H9 (cell line): ENCODE measurements around the gene MTA1. TPM values are rescaled to one million over a fixed set of nuclear protein-coding genes. Genes with fewer than 3 reads are reported as not detected.

Experiments used
- DNase-seq: peaks from one replicate; pipeline ENCODE4 v3.0.0-alpha.2; 2017
- H2AFZ ChIP-seq: one replicate; pipeline ENCODE4 v1.6.1; 2013; ENCODE audit warnings: mild to moderate bottlenecking, low read length, control low read depth, moderate library complexity
- H2AK5ac ChIP-seq: 2 replicates; pipeline ENCODE4 v1.6.1; 2013; ENCODE audit warnings: low read length, control low read depth, mixed read lengths; ENCODE audit not compliant: insufficient read length
- H2BK120ac ChIP-seq: one replicate; pipeline ENCODE4 v1.6.1; 2013; ENCODE audit warnings: low read depth, mild to moderate bottlenecking, low read length, control low read depth, inconsistent platforms; ENCODE audit not compliant: poor library complexity, severe bottlenecking
- H2BK12ac ChIP-seq: 2 replicates; pipeline ENCODE4 v1.6.1; 2013; ENCODE audit warnings: low read length, control low read depth, mixed read lengths, low read depth; ENCODE audit not compliant: insufficient read length
- H2BK15ac ChIP-seq: 2 replicates; pipeline ENCODE4 v1.6.1; 2013; ENCODE audit warnings: low read depth, low read length, control low read depth
- H2BK20ac ChIP-seq: one replicate; pipeline ENCODE4 v1.6.1; 2013; ENCODE audit warnings: low read depth, mild to moderate bottlenecking, low read length, control low read depth, inconsistent platforms; ENCODE audit not compliant: poor library complexity, severe bottlenecking
- H2BK5ac ChIP-seq: 2 replicates; pipeline ENCODE4 v1.6.1; 2013; ENCODE audit warnings: low read length, control low read depth, mixed read lengths; ENCODE audit not compliant: insufficient read length
- H3K14ac ChIP-seq: 2 replicates; pipeline ENCODE4 v1.6.1; 2013; ENCODE audit warnings: low read length, control low read depth; ENCODE audit not compliant: insufficient read depth
- H3K18ac ChIP-seq: 2 replicates; pipeline ENCODE4 v1.6.1; 2013; ENCODE audit warnings: low read depth, mild to moderate bottlenecking, mixed read lengths, low read length, control low read depth; ENCODE audit not compliant: insufficient read length
- H3K23ac ChIP-seq: 2 replicates; pipeline ENCODE4 v1.6.1; 2013; ENCODE audit warnings: low read length, control low read depth, mixed read lengths, low read depth; ENCODE audit not compliant: insufficient read length
- H3K23me2 ChIP-seq: 2 replicates; pipeline ENCODE4 v1.6.1; 2013; ENCODE audit warnings: low read depth, mild to moderate bottlenecking, mixed read lengths, low read length, control low read depth; ENCODE audit not compliant: insufficient read length, poor library complexity, severe bottlenecking
- H3K27ac ChIP-seq: 2 replicates; pipeline ENCODE4 v1.5.1; 2013; ENCODE audit warnings: low read length, control low read depth, mixed read lengths, low read depth; ENCODE audit not compliant: insufficient read length
- H3K27me3 ChIP-seq: 2 replicates; pipeline ENCODE4 v1.6.1; 2013; ENCODE audit warnings: low read length, control low read depth, inconsistent platforms; ENCODE audit not compliant: insufficient read depth
- H3K4ac ChIP-seq: 2 replicates; pipeline ENCODE4 v1.6.1; 2013; ENCODE audit warnings: low read depth, mild to moderate bottlenecking, control low read depth, inconsistent platforms, low read length, moderate library complexity
- H3K4me1 ChIP-seq: 2 replicates; pipeline ENCODE4 v1.6.1; 2013; ENCODE audit warnings: low read length, control low read depth, inconsistent platforms; ENCODE audit not compliant: insufficient read depth
- H3K4me2 ChIP-seq: 2 replicates; pipeline ENCODE4 v1.6.1; 2013; ENCODE audit warnings: low read length, control low read depth, mixed read lengths; ENCODE audit not compliant: insufficient read length, insufficient read depth
- H3K56ac ChIP-seq: 2 replicates; pipeline ENCODE4 v1.6.1; 2013; ENCODE audit warnings: low read depth, mild to moderate bottlenecking, mixed read lengths, low read length, control low read depth; ENCODE audit not compliant: insufficient read length
- H3K79me1 ChIP-seq: 2 replicates; pipeline ENCODE4 v1.6.1; 2013; ENCODE audit warnings: low read depth, mild to moderate bottlenecking, moderate library complexity, low read length, control low read depth, inconsistent platforms; ENCODE audit not compliant: insufficient read depth, poor library complexity, severe bottlenecking
- H3K79me2 ChIP-seq: 2 replicates; pipeline ENCODE4 v1.6.1; 2013; ENCODE audit warnings: low read length, control low read depth, inconsistent platforms; ENCODE audit not compliant: insufficient read depth
- H3K9ac ChIP-seq: 2 replicates; pipeline ENCODE4 v1.6.1; 2013; ENCODE audit warnings: low read length, control low read depth, mixed read lengths; ENCODE audit not compliant: insufficient read length; ENCODE audit errors: extremely low read depth
- H3K9me3 ChIP-seq: one replicate; pipeline ENCODE4 v1.6.1; 2013; ENCODE audit warnings: low read depth, low read length, inconsistent platforms; ENCODE audit not compliant: control insufficient read depth
- H3T11ph ChIP-seq: one replicate; pipeline ENCODE4 v1.6.1; 2013; ENCODE audit warnings: mild to moderate bottlenecking, low read length, control low read depth, inconsistent platforms
- H4K20me1 ChIP-seq: one replicate; pipeline ENCODE4 v1.6.1; 2013; ENCODE audit not compliant: control insufficient read depth, insufficient read length, insufficient read depth
- H4K5ac ChIP-seq: 2 replicates; pipeline ENCODE4 v1.6.1; 2013; ENCODE audit warnings: low read depth, mild to moderate bottlenecking, mixed read lengths, low read length, control low read depth; ENCODE audit not compliant: insufficient read length
- H4K8ac ChIP-seq: replicated peaks from 2 replicates; pipeline ENCODE4 v1.6.1; 2013; ENCODE audit warnings: low read length, control low read depth, mixed read lengths, low read depth; ENCODE audit not compliant: insufficient read length
- H4K91ac ChIP-seq: 2 replicates; pipeline ENCODE4 v1.6.1; 2013; ENCODE audit warnings: low read depth, mild to moderate bottlenecking, moderate library complexity, mixed read lengths, low read length, control low read depth; ENCODE audit not compliant: insufficient read length
- H3K27ac Mint-ChIP-seq, 3 experiments: 2 replicates in 2 of 3; 3 replicates in 1 of 3; pipeline ENCODE4 v1.8.0; 2020 to 2021; ENCODE audit warnings: mixed read lengths in 3 of 3, mild to moderate bottlenecking in 1 of 3, moderate library complexity in 1 of 3
- H3K27me3 Mint-ChIP-seq: 2 replicates; pipeline ENCODE4 v1.8.0; 2021; ENCODE audit warnings: low read depth, mild to moderate bottlenecking, moderate library complexity, mixed read lengths
- H3K36me3 Mint-ChIP-seq, 3 experiments: 2 replicates in 2 of 3; 3 replicates in 1 of 3; pipeline ENCODE4 v1.8.0; 2020 to 2021; ENCODE audit warnings: low read depth in 3 of 3, mixed read lengths in 3 of 3; ENCODE audit not compliant: insufficient read depth in 1 of 3
- H3K4me1 Mint-ChIP-seq, 2 experiments: 2 replicates each; pipeline ENCODE4 v1.8.0; 2020; ENCODE audit warnings: mixed read lengths in 2 of 2
- H3K4me3 Mint-ChIP-seq, 2 experiments: 2 replicates in 1 of 2; 3 replicates in 1 of 2; pipeline ENCODE4 v1.8.0; 2020 to 2021; ENCODE audit warnings: mild to moderate bottlenecking in 2 of 2, mixed read lengths in 2 of 2, moderate library complexity in 1 of 2
- H3K9me3 Mint-ChIP-seq, 2 experiments: 2 replicates in 1 of 2; 3 replicates in 1 of 2; pipeline ENCODE4 v1.8.0; 2020; ENCODE audit warnings: mild to moderate bottlenecking in 2 of 2, mixed read lengths in 2 of 2, moderate library complexity in 1 of 2
- CTCF ChIP-seq: fragments of 200-600 bp; sonication (generic); conservative IDR thresholded peaks from 3 replicates; pipeline ENCODE4 v1.8.0; 2021; ENCODE audit warnings: antibody characterized with exemption, mild to moderate bottlenecking
- WGBS: extraction: QIAGEN DNeasy Blood & Tissue Kit; methylation state at CpG from one replicate; pipeline ENCODE4 v1.1.7; 2013; ENCODE audit warnings: missing lambda C conversion rate, low lambda C conversion rate, mixed read lengths; ENCODE audit not compliant: insufficient read length; ENCODE audit errors: extremely low coverage; 5-methylcytosine and 5-hydroxymethylcytosine counted together
- total RNA-seq: library from RNA; stranded (reverse); gene quantifications from 2 replicates; pipeline ENCODE4 v1.2.1, GENCODE V29; 2021

MTA1 gene
- total RNA-seq, 1 experiment from 2014 or later = 230 TPM

- H3K79me1 ChIP-seq = no peaks in the 10 kb centered on the region
- H3K23ac ChIP-seq = no peak overlapping the region
- H3K23me2 ChIP-seq = peaks cover 6% of the 10 kb centered on the region
- H2AK5ac ChIP-seq = no peak overlapping the region
- no peak overlapping the region for H4K5ac ChIP-seq
- H3K27me3 Mint-ChIP-seq = peaks cover 57% of the 10 kb centered on the region
- no peak overlapping the region for H2AFZ ChIP-seq
- H3K9me3 ChIP-seq = no peaks in the 10 kb centered on the region
- H2BK15ac ChIP-seq = no peak overlapping the region
- H3K14ac ChIP-seq = no peak overlapping the region
- H3K4me3 Mint-ChIP-seq = peak overlapping the region; percentile 12 to 56; a peak in 3 of 5 replicates
- H3K27me3 ChIP-seq = peaks cover 26% of the 10 kb centered on the region; the same call in 1 of the 2 replicates
- peaks cover 0 to under 1% (median 0%) of the 10 kb centered on the region in 3 experiments; a peak in 2 of 7 replicates for H3K36me3 Mint-ChIP-seq
- no peak overlapping the region for H2BK5ac ChIP-seq
- no peak overlapping the region for H3K4ac ChIP-seq
- H3K79me2 ChIP-seq = no peaks in the 10 kb centered on the region
- H3K27ac Mint-ChIP-seq = no peak overlapping the region
- no CpG with 5 or more reads among the region's 26 CpGs for WGBS
- no peak overlapping the region for H3K9ac ChIP-seq
- H3K56ac ChIP-seq = no peak overlapping the region
- H3T11ph ChIP-seq = no peak overlapping the region
- H3K4me1 Mint-ChIP-seq = peaks cover 4 to 14% of the 10 kb centered on the region in 2 experiments
- no peak overlapping the region for H2BK20ac ChIP-seq
- H3K4me1 ChIP-seq = no peaks in the 10 kb centered on the region
- no peak overlapping the region for H3K4me2 ChIP-seq
- H3K9me3 Mint-ChIP-seq = peaks cover 0 to 4% of the 10 kb centered on the region in 2 experiments; a peak in 1 of 5 replicates
- TF ChIP-seq CTCF = no peak
- no peaks in the 10 kb centered on the region for H4K20me1 ChIP-seq
- H3K18ac ChIP-seq = no peak overlapping the region
- H2BK12ac ChIP-seq = no peak overlapping the region
- no peak overlapping the region for H3K27ac ChIP-seq
- no peak for DNase-seq
- H4K91ac ChIP-seq = no peak overlapping the region
- H2BK120ac ChIP-seq = no peak overlapping the region
- no peak overlapping the region for H4K8ac ChIP-seq
Observed at GRCh38 chr14:105487986-105488777, 68.6 kb downstream of the MTA1 start.
